ENCODE results near the gene DLGAP1.

DLGAP1 gene

DNA sequence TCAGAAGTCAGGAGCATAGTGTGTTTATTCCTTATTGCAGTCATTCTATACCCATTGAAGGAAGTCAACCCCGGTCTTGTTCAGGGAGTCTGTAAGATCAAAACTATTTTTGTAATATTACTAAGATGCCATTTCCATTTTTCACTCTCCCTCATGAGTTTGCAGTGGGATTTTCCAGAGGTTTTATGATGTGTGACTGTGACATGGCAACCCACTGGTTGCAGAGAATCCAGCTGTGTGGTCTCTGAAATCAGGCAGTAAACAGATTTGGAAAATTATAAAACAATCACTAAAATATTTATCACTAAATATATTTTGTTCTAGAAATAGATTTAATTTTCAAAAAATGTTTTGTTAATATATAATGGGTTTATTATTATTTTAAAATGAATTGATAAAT is 38.1 kb downstream of the DLGAP1 start:
- TF ChIP-seq, protein P1, sequence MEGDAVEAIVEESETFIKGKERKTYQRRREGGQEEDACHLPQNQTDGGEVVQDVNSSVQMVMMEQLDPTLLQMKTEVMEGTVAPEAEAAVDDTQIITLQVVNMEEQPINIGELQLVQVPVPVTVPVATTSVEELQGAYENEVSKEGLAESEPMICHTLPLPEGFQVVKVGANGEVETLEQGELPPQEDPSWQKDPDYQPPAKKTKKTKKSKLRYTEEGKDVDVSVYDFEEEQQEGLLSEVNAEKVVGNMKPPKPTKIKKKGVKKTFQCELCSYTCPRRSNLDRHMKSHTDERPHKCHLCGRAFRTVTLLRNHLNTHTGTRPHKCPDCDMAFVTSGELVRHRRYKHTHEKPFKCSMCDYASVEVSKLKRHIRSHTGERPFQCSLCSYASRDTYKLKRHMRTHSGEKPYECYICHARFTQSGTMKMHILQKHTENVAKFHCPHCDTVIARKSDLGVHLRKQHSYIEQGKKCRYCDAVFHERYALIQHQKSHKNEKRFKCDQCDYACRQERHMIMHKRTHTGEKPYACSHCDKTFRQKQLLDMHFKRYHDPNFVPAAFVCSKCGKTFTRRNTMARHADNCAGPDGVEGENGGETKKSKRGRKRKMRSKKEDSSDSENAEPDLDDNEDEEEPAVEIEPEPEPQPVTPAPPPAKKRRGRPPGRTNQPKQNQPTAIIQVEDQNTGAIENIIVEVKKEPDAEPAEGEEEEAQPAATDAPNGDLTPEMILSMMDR (IDR thresholded peaks at IDR 0.05; ENCODE audit: insufficient read depth, low read depth, low read length, missing control alignments), result no peak
- no peak overlapping the region for H3K4me3 ChIP-seq (ENCODE audit: low read depth, low read length)
- no peak for DNase-seq (ENCODE audit: low read depth)

GRCh38 chr18:4412286-4412685 is 42.8 kb downstream of the DLGAP1 start:
- TF ChIP-seq, protein P1 (IDR thresholded peaks at IDR 0.05; ENCODE audit: insufficient read depth, low read depth, low read length, missing control alignments), result no peak
- no peak for DNase-seq (ENCODE audit: low read depth)
- no peak overlapping the region for H3K4me3 ChIP-seq (ENCODE audit: low read depth, low read length)

DNA sequence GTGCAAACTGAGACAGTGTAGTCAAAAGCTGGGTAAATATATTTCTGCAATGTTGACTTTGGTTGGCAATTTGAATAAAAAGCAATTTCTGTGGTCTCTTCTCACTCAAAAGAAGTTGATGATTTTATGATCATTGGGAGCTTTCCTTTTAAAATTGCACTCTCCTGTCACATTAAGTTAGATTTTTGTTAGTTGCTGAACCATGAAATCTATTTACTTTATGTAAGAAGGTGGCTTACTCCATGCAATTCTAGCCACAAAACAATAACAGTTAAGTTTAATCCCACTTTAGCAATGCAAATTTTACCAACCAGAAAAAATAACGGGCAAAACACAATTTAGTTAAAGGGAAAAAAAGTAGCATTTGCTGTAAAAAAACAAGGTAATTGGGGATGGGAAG is 48.3 kb downstream of the DLGAP1 start:
- H3K4me3 ChIP-seq (ENCODE audit: low read depth, low read length), result no peak overlapping the region
- DNase-seq (ENCODE audit: low read depth), result no peak
- TF ChIP-seq, protein P1 (IDR thresholded peaks at IDR 0.05; ENCODE audit: insufficient read depth, low read depth, low read length, missing control alignments), result no peak

GRCh38 chr18:4405965-4406364 is 49.1 kb downstream of the DLGAP1 start:
- no peak overlapping the region for H3K4me3 ChIP-seq (ENCODE audit: low read depth, low read length)
- TF ChIP-seq, protein P1 (IDR thresholded peaks at IDR 0.05; ENCODE audit: insufficient read depth, low read depth, low read length, missing control alignments), result no peak
- peak; percentile 22 for DNase-seq (ENCODE audit: low read depth)

DNA sequence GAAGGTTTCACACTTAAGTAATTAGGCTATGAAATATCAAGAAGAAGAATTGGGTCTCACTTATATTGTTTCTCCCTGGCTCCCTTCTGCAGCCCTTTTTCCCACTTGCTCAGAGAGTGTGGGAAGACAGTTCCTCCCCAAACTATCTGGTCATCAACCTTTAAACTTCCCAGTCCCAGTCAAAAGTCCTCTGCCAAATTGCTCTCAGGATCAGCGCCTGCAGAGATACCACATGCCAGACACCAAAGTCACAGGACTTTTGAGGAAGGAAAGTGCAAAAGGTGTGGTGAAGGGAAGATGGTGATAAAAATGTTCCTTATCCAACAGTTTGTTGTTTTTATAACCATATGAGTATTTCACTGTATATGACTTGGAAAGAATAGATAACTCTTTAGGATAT is 51.3 kb downstream of the DLGAP1 start:
- no peak for DNase-seq (ENCODE audit: low read depth)
- TF ChIP-seq, protein P1 (IDR thresholded peaks at IDR 0.05; ENCODE audit: insufficient read depth, low read depth, low read length, missing control alignments), result no peak
- H3K4me3 ChIP-seq (ENCODE audit: low read depth, low read length), result no peak overlapping the region

DNA sequence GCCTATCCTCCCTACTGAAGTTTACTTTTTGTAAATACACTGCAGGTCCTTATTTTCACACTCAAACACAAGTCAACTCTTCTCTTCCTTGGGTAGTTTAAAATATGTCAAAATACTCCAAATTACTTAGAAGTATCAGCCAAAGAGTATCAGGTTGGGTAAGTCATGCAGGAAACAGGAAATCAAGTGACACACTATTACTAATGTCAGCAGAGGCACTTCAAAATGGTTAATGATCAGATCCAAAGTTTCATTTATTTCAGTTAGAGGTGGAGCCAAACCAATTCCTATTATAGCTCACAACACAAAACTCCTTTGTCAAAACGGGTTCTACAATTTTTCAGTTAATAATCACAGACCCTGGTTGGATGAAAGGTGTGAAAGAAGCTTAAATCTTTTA is 54.2 kb downstream of the DLGAP1 start:
- TF ChIP-seq, protein P1 (IDR thresholded peaks at IDR 0.05; ENCODE audit: insufficient read depth, low read depth, low read length, missing control alignments), result no peak
- DNase-seq (ENCODE audit: low read depth), result no peak

DNA sequence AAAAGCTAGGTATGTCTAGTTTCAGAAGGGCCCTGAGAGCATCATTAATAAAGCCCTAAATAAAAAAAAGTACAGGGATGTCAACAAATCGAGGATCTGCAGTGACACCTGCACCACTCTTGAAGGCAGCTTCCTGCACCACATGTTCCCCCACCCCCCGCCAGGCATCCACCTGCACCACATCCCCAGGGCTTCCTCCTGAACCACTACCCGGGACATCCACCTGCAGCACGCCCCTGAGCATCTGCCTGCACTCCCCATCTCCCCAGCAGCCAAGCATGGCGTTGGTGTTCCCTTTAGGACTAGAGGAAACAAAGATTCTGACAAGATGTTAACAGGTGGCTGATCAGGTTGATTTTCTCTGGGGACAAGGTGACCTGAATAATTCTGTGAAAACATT is 55.2 kb downstream of the DLGAP1 start:
- no peak for DNase-seq (ENCODE audit: low read depth)
- no peak overlapping the region for H3K4me3 ChIP-seq (ENCODE audit: low read depth, low read length)
- TF ChIP-seq, protein P1 (IDR thresholded peaks at IDR 0.05; ENCODE audit: insufficient read depth, low read depth, low read length, missing control alignments), result no peak

More for the DNA sequence above, 54.2 kb downstream of the DLGAP1 start:
- H3K4me3 ChIP-seq (ENCODE audit: low read depth, low read length), result no peak overlapping the region
